Stimulated activated CD8-positive, alpha-beta memory T cell treated with anti-CD3 and anti-CD28 coated beads, Interleukin-4, amount 100 ng/mL, for 24 hours (primary cell): ENCODE data around the gene TCERG1L.

ENCODE experiments used
- DNase-seq: peaks from one replicate; pipeline ENCODE4 v3.0.0-alpha.2; 2020; ENCODE audit warnings: low read depth

TCERG1L gene

DNA sequence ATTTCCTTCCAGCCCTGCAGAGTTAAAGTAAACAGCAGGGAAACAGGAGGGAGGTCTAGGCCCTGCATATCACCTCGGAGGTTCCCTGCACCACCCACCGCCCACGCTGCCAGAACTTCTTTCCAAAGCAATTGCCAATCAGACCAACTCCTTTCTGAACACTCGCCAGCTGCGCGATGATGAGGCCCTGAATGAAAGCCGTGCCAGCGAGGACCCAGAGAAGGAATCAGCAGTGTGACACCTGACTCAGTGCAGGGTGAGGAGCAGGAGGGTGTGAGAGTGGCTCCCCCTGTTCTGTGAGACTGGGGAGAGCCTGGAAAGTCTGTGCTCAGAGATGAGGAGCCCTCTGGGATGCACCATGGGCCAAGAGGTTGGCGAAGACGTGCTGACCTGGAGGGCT lies 3.3 kb upstream of the TCERG1L start:
- no peak for DNase-seq

- DNase-seq: no peak
These were observed 2.6 kb upstream of the TCERG1L start for GRCh38 chr10:131314148-131314547.

DNA sequence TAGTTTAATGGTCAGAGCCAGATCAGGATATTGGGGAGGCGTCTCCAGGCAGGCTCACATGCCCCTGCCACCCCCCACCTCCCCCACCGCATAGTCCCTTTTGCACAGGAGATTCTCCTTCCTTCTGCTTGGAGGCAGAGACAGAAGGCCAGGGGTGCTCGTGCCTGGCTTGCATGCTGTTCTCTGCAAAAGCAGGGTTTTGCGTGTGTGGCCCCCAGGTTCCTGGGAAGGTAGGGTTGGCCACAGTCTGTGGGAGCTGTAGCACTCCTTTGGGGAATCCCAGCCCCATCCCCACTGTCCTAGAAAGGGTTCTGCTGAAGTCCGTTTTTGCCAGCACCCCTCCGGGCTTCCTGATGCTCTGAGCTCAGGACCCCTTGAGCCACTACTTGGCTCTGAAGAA lies 1.9 kb upstream of the TCERG1L start:
- DNase-seq: no peak

GRCh38 chr10:131312478-131312836 lies 936 bp upstream of the TCERG1L start:
- no peak for DNase-seq

GRCh38 chr10:131311402-131311660 lies 190 bp downstream of the TCERG1L start:
- no peak for DNase-seq

DNA sequence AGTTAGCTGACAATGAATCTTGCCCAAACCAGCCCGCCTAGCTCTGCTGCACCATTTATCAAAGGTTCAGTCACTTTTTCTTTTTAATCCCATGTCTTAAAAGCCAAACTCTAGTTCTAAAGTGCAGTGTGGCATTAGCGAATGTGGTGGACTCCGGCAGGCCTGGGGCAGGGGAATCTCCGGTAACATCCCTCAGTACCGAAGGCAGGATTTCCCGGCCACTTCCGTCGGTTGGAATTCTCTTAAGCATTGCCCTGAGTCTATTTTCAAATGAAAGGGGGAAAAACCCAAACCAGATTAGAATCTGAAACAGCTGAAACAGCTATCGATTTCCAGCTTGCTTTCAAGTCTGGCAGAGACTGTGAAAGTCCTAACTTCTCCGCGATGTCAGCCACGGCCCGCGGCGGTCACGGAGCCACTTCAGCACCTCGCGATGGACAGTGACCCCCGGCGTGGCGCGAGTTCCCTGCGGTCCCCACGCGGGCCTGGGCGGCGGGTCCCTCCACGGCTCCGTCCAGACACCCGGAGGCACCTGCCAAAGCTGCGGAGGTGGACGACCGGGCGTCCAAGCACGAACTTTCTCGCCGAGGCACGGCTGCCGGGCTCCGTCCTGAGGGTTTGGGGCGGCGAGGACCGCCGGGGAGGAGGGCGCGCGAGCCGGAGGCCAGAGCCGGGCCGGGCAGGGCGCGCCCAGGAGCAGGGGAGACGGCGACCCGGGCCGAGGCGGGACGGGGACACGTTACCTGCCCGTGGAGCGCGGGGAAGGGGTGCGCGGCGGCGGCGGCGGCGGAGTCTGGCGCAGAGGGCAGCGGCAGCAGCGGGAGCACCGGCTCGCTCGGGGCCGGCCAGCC lies 745 bp downstream of the TCERG1L start:
- DNase-seq: no peak

DNA sequence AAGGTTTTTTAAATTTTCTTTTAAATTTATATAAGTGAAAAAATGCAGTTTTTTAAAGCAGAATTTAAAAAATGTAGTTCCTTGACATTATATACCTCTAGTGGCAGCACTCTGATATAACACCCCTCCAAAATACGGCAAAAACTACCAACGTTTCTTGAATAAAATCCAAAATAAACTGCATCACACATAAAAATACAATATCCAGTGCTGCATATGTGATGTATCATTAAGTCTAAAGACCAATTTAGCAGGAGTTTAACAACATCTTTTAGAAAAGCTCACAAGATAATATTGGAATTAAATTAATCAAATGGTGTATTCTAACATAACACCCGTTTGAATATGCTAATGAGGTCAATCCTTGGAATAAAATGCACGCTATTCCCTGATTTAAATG lies 1.4 kb downstream of the TCERG1L start:
- no peak for DNase-seq

GRCh38 chr10:131300508-131300907 lies 11.0 kb downstream of the TCERG1L start:
- DNase-seq: no peak

DNA sequence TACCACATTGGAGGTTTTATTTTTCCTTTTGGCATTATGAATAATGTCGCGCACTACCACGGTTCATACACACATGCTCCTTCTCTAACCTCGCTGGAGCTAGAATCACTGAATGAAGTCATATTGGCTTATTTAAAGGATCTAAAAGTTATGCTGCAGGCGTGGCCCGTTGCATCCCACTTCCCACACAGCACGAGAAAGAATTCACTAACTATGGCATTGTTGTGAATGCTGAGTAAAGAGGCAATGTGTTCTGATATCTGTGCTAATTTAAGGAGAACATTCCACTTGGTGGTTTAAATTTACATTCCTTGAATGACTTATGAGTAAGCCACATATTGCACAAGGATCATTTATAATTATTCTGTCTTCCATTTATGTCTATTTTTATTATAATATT lies 20.7 kb downstream of the TCERG1L start:
- no peak for DNase-seq

DNA sequence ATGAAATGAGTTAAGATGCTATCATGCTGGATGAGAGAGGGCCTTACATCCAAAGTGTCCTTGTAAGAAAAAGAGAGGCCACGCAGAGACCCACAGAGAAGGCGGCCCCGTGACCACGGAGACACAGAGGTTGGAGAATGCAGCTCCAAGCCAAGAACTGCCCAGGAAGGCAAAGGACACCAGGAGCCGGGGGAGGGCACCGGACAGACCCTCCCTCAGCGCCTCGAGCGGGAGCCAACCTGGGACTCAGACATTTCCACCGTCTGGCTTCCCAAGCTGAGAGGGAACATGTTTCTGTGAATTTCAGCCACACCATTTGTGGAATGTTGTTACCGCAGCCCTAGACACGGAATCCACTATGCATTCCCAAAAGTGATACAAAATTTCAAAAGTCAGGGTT lies 22.9 kb downstream of the TCERG1L start:
- DNase-seq: no peak

- DNase-seq: no peak
These were observed 28.6 kb downstream of the TCERG1L start for GRCh38 chr10:131282961-131283360.

GRCh38 chr10:131280101-131280500 lies 31.4 kb downstream of the TCERG1L start:
- DNase-seq: no peak

- DNase-seq: no peak
These were observed 32.0 kb downstream of the TCERG1L start for GRCh38 chr10:131279516-131279915.

- DNase-seq: no peak
These were observed 33.6 kb downstream of the TCERG1L start for GRCh38 chr10:131277969-131278368.

- no peak for DNase-seq
These were observed 34.2 kb downstream of the TCERG1L start for GRCh38 chr10:131277278-131277677.

DNA sequence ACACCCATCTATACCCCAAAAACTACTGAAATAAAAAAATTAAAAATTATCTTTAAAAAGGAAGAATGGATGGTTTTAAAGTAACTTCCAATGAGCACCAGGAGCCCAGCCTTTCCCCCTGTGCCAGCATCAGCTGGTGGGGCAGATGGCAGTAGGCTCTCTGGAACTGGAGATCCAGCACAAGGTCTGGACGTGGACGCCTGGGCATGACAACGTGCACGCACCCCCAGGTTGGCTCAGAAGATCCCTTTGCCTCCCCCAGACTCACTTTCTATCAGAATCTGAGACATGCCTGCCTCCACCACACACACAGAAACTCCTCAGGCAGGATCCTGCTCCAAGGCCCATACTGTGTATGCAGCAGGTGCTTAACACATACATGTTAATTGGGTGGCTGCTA lies 35.8 kb downstream of the TCERG1L start:
- no peak for DNase-seq

GRCh38 chr10:131274883-131275282 lies 36.6 kb downstream of the TCERG1L start:
- DNase-seq: no peak

DNA sequence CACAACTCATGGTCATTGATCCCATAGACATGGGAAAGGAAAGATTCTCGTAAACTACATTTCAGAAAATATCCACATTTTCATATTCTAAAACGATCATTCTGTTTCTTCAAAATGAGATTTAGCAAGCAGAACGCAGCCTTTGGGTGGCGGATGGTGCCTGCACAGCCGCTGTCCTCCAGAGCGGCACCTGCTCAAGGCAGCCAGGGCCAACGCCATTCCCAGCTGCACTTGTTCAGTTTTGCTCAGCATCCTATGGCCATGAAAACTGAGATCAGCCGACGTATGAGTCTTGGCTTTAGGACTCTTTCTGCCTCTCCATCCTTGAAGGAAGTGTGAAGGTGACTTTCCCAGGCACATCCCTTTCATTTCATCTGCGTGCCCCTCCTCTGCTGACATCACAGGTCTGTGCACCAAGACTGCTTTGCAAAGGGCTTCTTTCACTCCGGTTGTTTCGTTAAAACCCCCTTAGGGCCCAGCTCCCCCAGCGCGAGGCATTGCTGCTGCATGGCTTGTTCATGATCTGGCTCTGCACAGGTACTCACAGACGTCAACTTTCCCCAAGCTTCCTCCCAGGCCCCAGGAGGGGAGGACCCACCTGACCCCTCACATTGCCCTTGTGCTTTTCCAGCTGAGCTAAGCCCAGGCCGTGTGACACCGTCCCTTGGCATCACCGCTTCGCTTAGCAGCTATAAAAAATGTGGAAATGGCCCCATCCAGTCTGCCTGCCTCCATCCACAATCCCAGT lies 37.2 kb downstream of the TCERG1L start:
- no peak for DNase-seq

- DNase-seq: no peak
These were observed 38.0 kb downstream of the TCERG1L start for GRCh38 chr10:131273476-131273875.

DNA sequence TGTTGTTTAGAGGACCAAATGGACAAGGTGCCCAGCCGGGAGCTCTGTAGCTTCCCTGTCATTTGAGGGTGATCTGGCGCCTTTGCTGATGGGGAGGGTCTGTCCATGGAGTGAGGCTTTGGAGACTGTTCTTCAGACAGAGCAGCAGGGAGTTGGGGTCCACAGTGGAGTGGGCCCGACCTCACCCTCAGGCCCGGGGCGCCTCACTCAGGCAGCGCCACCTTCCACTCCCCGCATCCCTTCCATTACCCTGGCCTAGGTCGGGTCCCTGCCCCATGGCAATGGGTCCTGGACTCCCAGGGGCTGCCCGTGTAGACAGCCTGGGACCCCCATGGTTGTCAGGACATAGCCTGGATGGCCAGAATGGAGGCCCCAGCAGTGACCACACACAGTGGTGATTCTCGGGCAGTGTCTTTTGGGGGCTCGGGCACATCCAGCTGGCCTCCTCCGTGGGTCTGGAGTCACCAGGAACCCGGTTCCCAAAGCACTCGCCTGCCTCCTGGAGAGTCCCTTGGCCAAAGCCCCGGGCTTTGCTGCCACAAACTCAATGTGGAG lies 38.5 kb downstream of the TCERG1L start:
- DNase-seq: no peak

DNA sequence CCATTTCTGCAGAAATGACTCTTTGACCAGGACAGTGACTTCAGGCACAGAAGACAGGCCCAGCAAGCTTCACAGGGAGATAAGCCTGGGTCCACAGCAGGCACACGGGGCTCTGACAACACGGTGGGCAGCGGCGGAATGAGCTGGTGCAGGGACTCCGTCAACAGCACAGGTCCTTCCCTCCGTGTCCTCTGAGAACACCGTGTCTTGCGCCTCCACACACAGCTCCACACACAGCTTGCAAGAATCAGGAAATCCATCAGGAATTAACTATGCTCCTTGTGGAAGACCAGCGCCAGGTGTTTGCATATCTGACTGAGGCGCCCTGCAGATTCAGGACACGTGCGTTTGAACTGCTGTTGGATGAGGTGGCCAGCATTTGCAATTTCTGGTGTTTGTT lies 39.6 kb downstream of the TCERG1L start:
- DNase-seq: no peak

GRCh38 chr10:131271195-131271880 lies 40.2 kb downstream of the TCERG1L start:
- DNase-seq: no peak
